Measurements from ENCODE around the gene ATP6V1D. TPM values are rescaled to one million over a fixed set of nuclear protein-coding genes. Genes with fewer than 3 reads are reported as not detected.

The ATP6V1D gene
- total RNA-seq, 1 experiment from 2014 or later = 74.1 TPM

DNA sequence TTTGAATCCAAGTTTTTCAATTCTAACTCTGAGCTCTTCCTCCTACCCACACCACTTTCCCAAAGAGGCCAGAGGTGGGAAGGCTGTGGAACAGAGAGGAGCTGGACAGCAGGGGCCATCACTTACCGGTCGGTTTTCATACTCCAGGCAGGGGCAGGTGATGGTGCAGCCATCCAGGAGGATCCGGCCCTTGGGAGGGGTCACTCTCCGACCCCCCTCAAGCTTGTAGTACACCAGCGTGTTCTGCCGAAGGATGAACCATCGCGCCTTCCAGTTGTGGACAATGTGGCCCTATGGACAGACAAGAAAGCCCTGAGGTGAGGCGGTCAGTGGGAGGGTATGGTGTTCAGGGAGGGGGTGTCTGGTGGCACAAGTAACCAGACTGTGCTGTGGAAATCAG lies 37.9 kb upstream of the ATP6V1D start:
- intact Hi-C loops (cut with micrococcal nuclease) = no loop called here
- POLR2A ChIA-PET = interaction anchor here (0.6 kb wide), 1 partner anchor 12 kb away, joined by 3 read pairs; no protein-coding TSS in a partner anchor
- DNase-seq (ENCODE audit: unreplicated experiment) = no peak
- CTCF ChIA-PET = interaction anchor here (1.1 kb wide), 1 partner anchor 307 kb away, joined by 3 read pairs; no protein-coding TSS in a partner anchor
- BruUV-seq (replicated peaks) = no TSS peak
- TF ChIP-seq, protein P1, sequence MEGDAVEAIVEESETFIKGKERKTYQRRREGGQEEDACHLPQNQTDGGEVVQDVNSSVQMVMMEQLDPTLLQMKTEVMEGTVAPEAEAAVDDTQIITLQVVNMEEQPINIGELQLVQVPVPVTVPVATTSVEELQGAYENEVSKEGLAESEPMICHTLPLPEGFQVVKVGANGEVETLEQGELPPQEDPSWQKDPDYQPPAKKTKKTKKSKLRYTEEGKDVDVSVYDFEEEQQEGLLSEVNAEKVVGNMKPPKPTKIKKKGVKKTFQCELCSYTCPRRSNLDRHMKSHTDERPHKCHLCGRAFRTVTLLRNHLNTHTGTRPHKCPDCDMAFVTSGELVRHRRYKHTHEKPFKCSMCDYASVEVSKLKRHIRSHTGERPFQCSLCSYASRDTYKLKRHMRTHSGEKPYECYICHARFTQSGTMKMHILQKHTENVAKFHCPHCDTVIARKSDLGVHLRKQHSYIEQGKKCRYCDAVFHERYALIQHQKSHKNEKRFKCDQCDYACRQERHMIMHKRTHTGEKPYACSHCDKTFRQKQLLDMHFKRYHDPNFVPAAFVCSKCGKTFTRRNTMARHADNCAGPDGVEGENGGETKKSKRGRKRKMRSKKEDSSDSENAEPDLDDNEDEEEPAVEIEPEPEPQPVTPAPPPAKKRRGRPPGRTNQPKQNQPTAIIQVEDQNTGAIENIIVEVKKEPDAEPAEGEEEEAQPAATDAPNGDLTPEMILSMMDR (IDR thresholded peaks at IDR 0.05; ENCODE audit: unreplicated experiment) = no peak
- Mint-ChIP-seq H3K36me3 (ENCODE audit: insufficient read depth, unreplicated experiment) (no peaks in the 10 kb centered on the region), H3K9me3 (ENCODE audit: unreplicated experiment) (no peaks in the 10 kb centered on the region), H3K27ac (ENCODE audit: low read depth, unreplicated experiment) (no peak overlapping the region), H3K4me3 (ENCODE audit: unreplicated experiment) (no peak overlapping the region), H3K4me1 (ENCODE audit: insufficient read depth, unreplicated experiment) (no peaks in the 10 kb centered on the region), H3K27me3 (ENCODE audit: insufficient read depth, unreplicated experiment) (no peaks in the 10 kb centered on the region)

DNA sequence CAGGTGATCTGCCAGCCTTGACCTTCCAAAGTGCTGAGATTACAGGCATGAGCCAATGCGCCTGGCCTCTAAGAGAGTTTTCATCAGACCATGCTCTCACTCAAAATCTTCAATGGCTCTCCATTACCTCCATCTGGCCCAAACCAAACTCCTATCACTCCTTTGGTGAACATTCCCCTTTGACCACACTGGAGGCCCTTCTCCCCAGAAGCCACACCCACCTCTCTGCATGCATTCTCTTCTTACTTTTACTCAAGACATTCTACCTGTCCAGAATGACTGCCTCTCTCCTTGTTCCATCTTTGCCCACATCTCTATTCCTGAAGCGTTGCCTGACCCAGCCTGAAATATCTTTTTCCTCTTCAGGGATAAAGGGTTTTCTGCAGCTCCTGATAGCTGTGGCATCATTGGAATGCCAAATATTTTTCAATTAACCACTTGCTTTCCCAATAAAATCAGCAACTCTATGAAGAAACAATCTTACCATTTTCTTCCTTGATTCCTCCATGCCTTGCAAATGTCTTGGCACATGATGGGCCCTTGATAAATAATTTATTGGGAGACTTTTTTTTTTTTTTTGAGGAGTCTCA lies 36.9 kb upstream of the ATP6V1D start:
- no TSS peak for BruUV-seq (replicated peaks)
- Mint-ChIP-seq H3K4me3 (ENCODE audit: unreplicated experiment) (no peak overlapping the region), H3K36me3 (ENCODE audit: insufficient read depth, unreplicated experiment) (peaks cover 5% of the 10 kb centered on the region), H3K9me3 (ENCODE audit: unreplicated experiment) (no peaks in the 10 kb centered on the region), H3K27me3 (ENCODE audit: insufficient read depth, unreplicated experiment) (no peaks in the 10 kb centered on the region), H3K4me1 (ENCODE audit: insufficient read depth, unreplicated experiment) (no peaks in the 10 kb centered on the region), H3K27ac (ENCODE audit: low read depth, unreplicated experiment) (no peak overlapping the region)
- TF ChIP-seq, protein P1 (IDR thresholded peaks at IDR 0.05; ENCODE audit: unreplicated experiment) = no peak
- ChIA-PET CTCF (interaction anchor here (0.6 to 1.1 kb wide), 2 partner anchors 308 to 1517 kb away, joined by 3 read pairs; no protein-coding TSS in a partner anchor), POLR2A (no interaction called here)
- DNase-seq (ENCODE audit: unreplicated experiment) = no peak
- intact Hi-C loops (cut with micrococcal nuclease) = no loop called here

DNA sequence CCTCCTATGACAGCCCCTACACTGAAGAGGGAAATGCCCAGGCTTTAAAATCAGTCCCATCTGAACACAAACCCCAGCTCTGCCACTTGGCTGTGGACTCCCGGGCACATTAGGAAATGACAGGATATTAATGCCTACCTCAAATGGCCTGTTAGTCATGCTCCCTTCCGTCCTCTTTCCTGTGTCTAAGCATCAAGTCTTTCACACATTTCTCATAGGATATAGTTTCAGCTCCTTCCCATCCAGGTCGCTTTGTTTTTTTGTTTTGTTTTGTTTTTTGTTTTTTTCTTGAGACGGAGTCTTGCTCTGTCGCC lies 36.2 kb upstream of the ATP6V1D start:
- ChIA-PET CTCF (interaction anchor here (0.6 to 0.7 kb wide), 2 partner anchors 9 to 24 kb away, joined by 3 read pairs; no protein-coding TSS in a partner anchor), POLR2A (no interaction called here)

DNA sequence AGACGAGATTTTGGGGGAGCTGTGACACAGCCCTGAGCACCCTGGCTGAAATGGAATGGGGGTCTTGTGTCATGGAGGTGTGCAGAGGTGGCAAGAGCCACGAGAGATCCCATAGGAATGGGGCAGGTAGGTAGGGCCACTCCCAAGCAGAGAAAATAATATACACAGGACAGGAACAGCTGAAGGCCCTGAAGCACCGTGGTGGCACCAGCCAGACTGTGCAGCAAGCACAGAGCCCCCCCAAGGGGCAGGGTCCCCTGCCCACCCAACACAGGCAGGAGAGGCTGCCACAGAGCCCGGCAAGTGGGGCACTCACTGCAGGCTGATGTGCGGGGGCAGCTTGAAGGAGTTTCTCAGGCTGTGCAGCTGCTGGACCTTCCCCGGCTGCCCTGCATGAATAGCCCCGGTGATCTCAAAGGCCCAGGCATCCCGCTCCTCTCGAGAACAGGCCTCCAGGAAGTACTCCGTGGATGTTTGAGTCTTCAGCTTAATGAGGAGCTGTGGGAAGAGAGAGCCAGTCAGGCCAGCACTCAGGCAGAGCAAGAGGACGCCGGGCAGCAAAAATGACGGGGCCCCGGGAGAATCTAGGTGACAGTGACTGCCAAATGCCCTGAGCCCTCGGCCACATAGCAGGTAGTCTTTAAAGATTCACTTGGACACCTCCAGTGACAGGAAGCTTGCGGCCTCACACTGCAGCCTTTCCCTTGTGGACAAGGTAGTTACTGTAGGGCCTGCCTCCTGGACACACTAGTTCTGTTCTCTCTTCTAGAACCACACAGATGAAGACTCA lies 35.7 kb upstream of the ATP6V1D start:
- Mint-ChIP-seq H3K27ac (ENCODE audit: low read depth, unreplicated experiment) (no peak overlapping the region), H3K4me3 (ENCODE audit: unreplicated experiment) (no peak overlapping the region), H3K9me3 (ENCODE audit: unreplicated experiment) (no peaks in the 10 kb centered on the region), H3K4me1 (ENCODE audit: insufficient read depth, unreplicated experiment) (no peaks in the 10 kb centered on the region), H3K36me3 (ENCODE audit: insufficient read depth, unreplicated experiment) (peaks cover 6% of the 10 kb centered on the region), H3K27me3 (ENCODE audit: insufficient read depth, unreplicated experiment) (no peaks in the 10 kb centered on the region)
- DNase-seq (ENCODE audit: unreplicated experiment) = no peak
- TF ChIP-seq, protein P1 (IDR thresholded peaks at IDR 0.05; ENCODE audit: unreplicated experiment) = no peak
- ChIA-PET POLR2A (no interaction called here), CTCF (interaction anchor here (0.6 to 0.8 kb wide), 4 partner anchors 9 to 864 kb away, joined by 3 read pairs; no protein-coding TSS in a partner anchor)
- intact Hi-C loops (cut with micrococcal nuclease) = no loop called here
- BruUV-seq (replicated peaks) = no TSS peak

More for the DNA sequence above, 36.2 kb upstream of the ATP6V1D start:
- Mint-ChIP-seq H3K9me3 (ENCODE audit: unreplicated experiment) (no peaks in the 10 kb centered on the region), H3K4me3 (ENCODE audit: unreplicated experiment) (no peak overlapping the region), H3K4me1 (ENCODE audit: insufficient read depth, unreplicated experiment) (no peaks in the 10 kb centered on the region), H3K27ac (ENCODE audit: low read depth, unreplicated experiment) (no peak overlapping the region), H3K36me3 (ENCODE audit: insufficient read depth, unreplicated experiment) (peaks cover 6% of the 10 kb centered on the region), H3K27me3 (ENCODE audit: insufficient read depth, unreplicated experiment) (no peaks in the 10 kb centered on the region)
- TF ChIP-seq, protein P1 (IDR thresholded peaks at IDR 0.05; ENCODE audit: unreplicated experiment) = no peak
- no TSS peak for BruUV-seq (replicated peaks)
- intact Hi-C loops (cut with micrococcal nuclease) = no loop called here
- DNase-seq (ENCODE audit: unreplicated experiment) = no peak

Measured in MCF 10A (cell line).